Skeletal muscle satellite cell (primary cell): ENCODE measurements around the gene ECSIT.
"Not testable (repeated sequence)": the region's sequence is repeated elsewhere in the genome, so short reads cannot be mapped to it uniquely, and the experiment has no call there.

Source experiments
- H3K27me3 ChIP-seq: 2 replicates; pipeline ENCODE4 v1.7.0; 2013; ENCODE audit warnings: low read length; ENCODE audit not compliant: control insufficient read depth, insufficient read depth
- H3K36me3 ChIP-seq: 2 replicates; pipeline ENCODE4 v1.7.0; 2013; ENCODE audit warnings: mild to moderate bottlenecking, control low read depth, low read length; ENCODE audit not compliant: insufficient read depth
- H3K4me1 ChIP-seq: 2 replicates; pipeline ENCODE4 v1.7.0; 2013; ENCODE audit warnings: low read length; ENCODE audit not compliant: control insufficient read depth, insufficient read depth
- H3K4me2 ChIP-seq: 2 replicates; pipeline ENCODE4 v1.7.0; 2013; ENCODE audit warnings: mild to moderate bottlenecking, low read length
- H3K4me3 ChIP-seq: 2 replicates; pipeline ENCODE4 v1.7.0; 2013; ENCODE audit warnings: low read length
- H3K9ac ChIP-seq: 2 replicates; pipeline ENCODE4 v1.7.0; 2013; ENCODE audit warnings: mild to moderate bottlenecking, low read depth, low read length, moderate library complexity
- H3K9me3 ChIP-seq: replicated peaks from 2 replicates; pipeline ENCODE4 v1.7.0; 2013; ENCODE audit warnings: mild to moderate bottlenecking, control low read depth, low read length

The ECSIT gene

DNA sequence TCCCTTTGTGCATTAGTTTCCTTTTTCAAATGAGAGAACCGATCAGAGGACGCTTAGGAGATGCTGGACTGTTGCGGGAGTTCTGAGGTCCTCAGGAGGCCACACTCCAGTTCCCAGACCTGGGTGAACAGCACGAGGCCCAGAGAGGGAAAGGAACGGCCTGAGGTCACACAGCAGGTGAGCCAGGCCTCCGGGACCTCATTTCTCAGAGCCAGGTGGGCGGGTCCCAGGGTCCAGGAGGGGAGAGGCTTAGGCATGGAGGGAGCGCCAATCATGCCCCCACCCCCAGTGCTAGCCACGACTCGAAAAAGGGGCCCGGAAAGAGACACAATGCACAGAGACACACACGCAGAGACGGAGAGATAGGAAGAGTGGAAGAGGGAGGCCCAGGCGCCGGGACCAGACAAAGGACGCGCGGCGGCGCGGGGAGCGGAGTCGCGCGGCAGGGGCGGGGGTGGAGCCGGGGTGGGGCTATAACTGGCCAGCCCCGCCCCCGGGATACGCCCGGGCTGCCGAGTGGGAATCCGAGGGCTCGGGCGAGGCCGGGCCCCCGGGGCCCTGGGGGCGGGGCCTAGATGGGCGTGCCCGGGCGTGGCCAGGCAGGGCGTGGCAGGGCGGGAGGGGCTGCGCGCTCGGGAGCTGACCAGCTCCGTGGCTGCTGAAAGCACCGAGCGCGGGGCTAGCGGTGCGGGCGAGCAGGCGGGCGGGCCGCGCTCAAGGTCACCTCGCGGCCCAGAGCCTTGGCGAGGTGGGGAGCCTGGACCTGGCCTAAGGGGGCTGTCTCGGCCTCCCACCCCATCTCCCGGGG lies 49.6 kb downstream of the ECSIT start:
- Histone ChIP-seq H3K27me3 (peaks cover 45% of the 10 kb centered on the region), H3K4me2 (no peak overlapping the region), H3K9ac (no peak overlapping the region), H3K36me3 (no peaks in the 10 kb centered on the region), H3K9me3 (no peaks in the 10 kb centered on the region), H3K4me3 (no peak overlapping the region), H3K4me1 (peaks cover 11% of the 10 kb centered on the region)

DNA sequence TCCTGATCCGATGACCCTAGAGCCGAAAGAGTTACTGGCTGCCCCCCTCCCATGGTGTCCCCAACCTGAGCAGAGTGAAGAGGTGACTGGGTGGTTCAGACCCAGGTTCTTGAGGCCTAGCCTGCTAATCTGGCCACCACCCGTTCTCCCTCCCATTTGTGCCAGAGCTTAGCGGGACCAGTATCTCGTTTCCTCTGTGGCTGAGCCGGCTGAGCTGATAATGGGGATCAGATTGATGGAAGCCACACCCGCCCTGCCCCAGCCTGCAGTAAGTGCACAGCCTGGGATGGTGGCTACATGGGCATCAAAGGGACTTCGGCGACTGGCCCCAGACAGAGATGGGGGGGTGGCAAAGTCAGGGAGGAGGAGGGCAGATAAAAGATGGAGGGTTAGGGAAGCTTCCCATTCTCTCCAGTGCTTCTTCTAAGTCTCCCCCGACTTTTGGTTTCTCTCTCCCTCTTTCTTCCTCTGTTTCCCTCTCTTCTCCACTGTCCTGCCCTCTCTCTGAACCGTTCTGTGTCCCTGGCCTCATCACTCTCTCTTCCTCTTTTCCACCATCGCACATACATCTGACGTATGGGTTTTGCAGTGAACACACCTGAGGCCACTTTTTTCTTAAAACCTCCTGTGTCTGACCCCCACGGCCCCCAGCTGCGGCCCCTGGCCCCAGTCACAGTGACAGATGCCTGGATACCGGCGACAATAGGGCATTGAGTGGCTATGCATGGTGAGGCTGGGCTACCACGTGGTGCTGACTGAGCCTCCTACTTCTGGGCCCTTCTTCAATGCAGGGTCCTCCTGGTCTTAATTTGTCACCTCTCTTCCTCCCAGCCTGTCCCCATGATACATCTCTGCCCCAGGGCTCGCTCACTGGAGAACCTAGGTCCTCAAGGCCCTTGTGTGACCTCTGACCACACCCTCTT lies 50.5 kb downstream of the ECSIT start:
- no peaks in the 10 kb centered on the region for H3K9me3 ChIP-seq
- H3K27me3 ChIP-seq: peaks cover 52% of the 10 kb centered on the region
- no peak overlapping the region for H3K4me2 ChIP-seq
- peaks cover 11% of the 10 kb centered on the region for H3K4me1 ChIP-seq
- H3K4me3 ChIP-seq: no peak overlapping the region
- no peak overlapping the region for H3K9ac ChIP-seq
- no peaks in the 10 kb centered on the region for H3K36me3 ChIP-seq

DNA sequence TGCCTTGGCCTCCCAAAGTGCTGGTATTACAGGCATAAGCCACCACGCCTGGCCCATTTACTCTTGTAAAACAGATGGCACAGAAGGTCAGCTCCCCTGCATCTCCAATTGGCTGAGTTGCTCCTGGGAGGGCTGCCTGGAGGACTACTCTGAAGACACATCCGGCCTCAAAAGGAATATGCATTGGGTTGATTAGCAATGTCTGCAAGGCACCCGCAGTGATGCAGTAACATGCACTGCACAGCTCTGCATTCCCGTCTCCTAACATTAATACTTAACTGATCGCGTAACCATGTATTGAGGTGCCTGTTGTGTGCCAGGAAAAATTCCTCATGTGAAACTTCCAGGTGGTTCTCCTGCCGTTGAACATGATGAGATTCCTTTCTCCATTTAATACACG lies 53.1 kb downstream of the ECSIT start:
- H3K4me3 ChIP-seq: no peak overlapping the region
- H3K4me1 ChIP-seq: no peaks in the 10 kb centered on the region
- H3K9me3 ChIP-seq: no peaks in the 10 kb centered on the region
- H3K9ac ChIP-seq: no peak overlapping the region
- H3K27me3 ChIP-seq: peaks cover 39% of the 10 kb centered on the region
- H3K36me3 ChIP-seq: no peaks in the 10 kb centered on the region
- H3K4me2 ChIP-seq: no peak overlapping the region

DNA sequence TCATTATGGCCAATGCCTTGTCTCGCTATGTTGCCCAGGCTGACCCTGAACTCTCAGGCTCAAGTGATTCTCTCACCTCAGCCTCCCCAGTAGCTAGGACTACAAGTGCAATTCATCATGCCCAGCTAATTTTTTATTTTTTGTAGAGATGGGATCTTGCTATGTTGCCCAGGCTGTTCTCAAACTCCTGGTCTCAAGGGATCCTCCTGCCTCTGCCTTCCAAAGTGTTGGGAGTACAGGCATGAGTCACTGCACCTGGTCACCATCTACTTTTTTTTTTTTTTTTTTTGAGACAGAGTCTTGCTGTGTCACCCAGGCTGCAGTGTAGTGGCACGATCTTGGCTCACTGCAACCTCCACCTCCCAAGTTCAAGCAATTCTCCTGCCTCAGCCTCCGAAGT lies 53.6 kb downstream of the ECSIT start:
- not testable (repeated sequence) for H3K4me3 ChIP-seq, H3K9ac ChIP-seq, H3K4me2 ChIP-seq, H3K4me1 ChIP-seq, H3K36me3 ChIP-seq, H3K9me3 ChIP-seq
- peaks cover 34% of the 10 kb centered on the region for H3K27me3 ChIP-seq

DNA sequence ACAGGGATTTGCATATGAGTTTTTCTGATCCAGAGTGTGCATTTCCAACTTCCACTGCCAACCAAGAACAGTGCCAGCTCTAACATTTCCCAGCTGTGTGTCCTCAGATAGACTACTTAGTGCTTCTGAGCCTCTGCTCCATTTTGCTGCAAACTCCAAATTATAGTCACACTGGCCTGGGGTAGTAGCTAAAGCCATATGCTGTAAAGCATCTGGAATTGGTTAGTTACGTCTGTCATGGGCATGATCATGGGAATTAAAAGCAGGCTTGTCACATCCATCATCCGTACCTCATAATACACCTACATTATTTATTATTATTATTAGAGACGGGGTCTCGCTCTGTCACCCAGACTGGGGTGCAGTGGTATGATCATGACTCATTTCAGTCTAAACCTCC lies 55.2 kb downstream of the ECSIT start:
- no peaks in the 10 kb centered on the region for H3K4me1 ChIP-seq
- no peaks in the 10 kb centered on the region for H3K36me3 ChIP-seq
- H3K9ac ChIP-seq: no peak overlapping the region
- no peak overlapping the region for H3K4me2 ChIP-seq
- no peaks in the 10 kb centered on the region for H3K9me3 ChIP-seq
- H3K27me3 ChIP-seq: peaks cover 24% of the 10 kb centered on the region
- no peak overlapping the region for H3K4me3 ChIP-seq

DNA sequence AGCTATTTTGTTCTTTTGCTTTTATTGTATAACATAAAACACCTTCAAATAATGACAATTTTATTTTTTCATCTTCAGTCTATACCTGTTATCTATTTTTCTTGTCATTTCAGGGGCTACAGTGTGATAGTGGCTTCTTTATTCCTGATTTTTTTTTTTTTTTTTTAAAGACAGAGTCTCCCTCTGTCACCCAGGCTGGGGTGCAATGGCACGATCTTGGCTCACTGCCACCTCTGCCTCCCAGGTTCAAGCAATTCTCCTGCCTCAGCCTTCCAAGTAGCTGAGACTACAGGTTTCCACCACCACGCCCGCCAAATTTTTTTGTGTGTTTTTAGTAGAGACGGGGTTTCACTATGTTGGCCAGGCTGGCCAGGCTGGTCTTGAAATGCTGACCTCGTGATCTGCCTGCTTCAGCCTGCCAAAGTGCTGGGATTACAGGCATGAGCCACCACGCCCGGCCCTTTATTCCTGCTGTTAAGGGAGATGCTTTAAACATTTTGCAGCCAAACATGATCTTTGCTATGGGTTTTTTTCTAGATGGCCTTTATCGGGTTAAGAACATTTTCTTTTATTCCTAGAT lies 60.6 kb downstream of the ECSIT start:
- H3K4me2 ChIP-seq, H3K4me1 ChIP-seq: not testable (repeated sequence)

DNA sequence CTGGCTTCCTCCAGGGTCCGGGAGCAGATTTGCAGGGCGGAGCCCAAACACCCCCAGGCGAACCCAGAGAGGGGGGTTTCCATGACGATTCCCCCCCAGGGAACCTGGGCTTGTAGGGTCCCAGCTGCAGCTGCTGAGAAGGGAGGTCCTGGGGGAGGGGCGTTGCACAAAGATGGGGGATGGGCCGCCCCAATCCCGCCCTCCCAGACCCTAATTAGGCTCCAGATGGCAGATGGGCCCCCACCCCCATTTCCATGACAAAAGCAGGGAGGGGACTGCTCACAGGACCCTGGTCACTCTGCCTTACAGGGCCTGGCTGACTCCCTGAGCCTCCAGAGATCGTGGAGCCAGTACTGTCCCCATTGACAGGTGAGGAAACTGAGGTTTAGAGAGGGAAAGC lies 63.3 kb downstream of the ECSIT start:
- no peak overlapping the region for H3K9ac ChIP-seq
- H3K4me3 ChIP-seq: no peak overlapping the region
- no peaks in the 10 kb centered on the region for H3K9me3 ChIP-seq

More for the DNA sequence above, 60.6 kb downstream of the ECSIT start:
- H3K27me3 ChIP-seq, H3K9ac ChIP-seq, H3K4me3 ChIP-seq, H3K36me3 ChIP-seq, H3K9me3 ChIP-seq: not testable (repeated sequence)

DNA sequence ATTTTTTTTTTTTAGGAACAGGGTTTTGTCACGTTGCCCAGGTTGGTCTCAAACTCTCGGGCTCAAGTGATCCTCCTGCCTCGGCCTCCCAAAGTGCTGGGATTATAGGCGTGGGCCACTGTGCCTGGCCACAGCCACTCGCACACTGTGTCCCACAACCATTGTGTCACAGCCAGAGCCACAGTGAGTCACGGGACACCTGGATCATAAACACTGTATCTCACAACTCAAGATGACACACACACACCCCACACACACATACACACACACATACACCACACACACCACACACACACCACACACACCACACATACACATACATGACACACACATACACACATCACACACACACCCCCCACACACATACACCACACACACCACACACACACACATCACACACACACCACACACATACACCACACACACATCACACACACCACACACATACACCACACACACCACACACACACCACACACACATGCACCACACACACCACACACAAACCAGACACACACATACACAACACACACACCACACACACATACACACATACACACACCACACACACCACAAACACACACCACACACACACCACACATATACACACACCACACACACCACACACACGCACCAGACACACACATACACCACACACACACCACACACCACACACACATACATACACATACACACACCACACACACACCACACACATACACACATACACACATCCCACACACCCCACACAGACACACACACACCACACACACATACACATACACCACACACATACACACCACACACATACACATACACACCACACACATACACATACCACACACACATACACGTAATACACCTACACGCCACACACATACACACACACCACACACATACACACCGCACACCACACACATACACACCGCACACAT lies 64.3 kb downstream of the ECSIT start:
- Histone ChIP-seq H3K9ac (no peak overlapping the region), H3K9me3 (no peaks in the 10 kb centered on the region), H3K27me3 (no peaks in the 10 kb centered on the region), H3K36me3 (no peaks in the 10 kb centered on the region), H3K4me2 (no peak overlapping the region), H3K4me3 (no peak overlapping the region), H3K4me1 (no peaks in the 10 kb centered on the region)

More for the DNA sequence above, 63.3 kb downstream of the ECSIT start:
- Histone ChIP-seq H3K4me2 (no peak overlapping the region), H3K36me3 (no peaks in the 10 kb centered on the region), H3K27me3 (no peaks in the 10 kb centered on the region), H3K4me1 (no peaks in the 10 kb centered on the region)

DNA sequence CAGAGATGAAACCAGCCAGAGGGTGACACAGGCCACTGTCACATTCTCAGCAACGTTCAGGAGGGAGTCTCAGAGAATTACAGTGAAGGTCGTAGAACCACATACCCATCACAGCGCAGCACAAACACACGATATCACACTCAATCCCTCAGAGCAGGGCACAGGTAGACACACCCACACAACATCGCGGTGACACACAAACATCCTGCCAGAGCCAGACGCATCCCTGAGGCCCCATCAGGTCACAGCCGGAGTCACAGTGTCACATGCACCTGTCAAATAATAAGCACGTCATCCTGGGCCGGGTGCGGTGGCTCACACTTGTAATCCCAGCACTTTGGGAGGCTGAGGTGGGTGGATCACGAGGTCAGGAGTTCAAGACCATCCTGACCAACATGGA lies 65.5 kb downstream of the ECSIT start:
- Histone ChIP-seq H3K27me3 (peaks cover 4% of the 10 kb centered on the region), H3K4me3 (no peak overlapping the region), H3K4me2 (no peak overlapping the region), H3K9me3 (no peaks in the 10 kb centered on the region), H3K9ac (no peak overlapping the region), H3K4me1 (no peaks in the 10 kb centered on the region), H3K36me3 (no peaks in the 10 kb centered on the region)

DNA sequence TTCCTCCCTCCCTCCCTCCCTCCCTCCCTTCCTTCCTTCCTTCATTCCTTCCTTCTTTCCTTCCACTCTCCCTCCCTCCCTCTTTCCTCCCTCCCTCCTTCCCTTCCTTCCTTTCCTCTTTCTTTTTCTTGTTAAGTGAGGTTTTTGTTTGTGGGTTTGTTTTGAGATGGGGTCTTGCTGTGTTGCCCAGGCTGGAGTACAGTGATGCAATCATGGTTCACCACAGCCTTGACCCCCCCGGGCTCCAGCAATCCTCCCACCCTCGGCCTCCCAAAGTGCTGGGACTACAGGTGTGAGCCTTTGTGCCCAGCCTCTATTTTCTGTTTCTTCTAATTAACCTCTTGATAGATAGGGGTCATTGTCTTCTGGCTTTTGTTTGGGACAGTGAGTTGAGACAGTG lies 67.5 kb downstream of the ECSIT start:
- Histone ChIP-seq H3K4me3 (no peak overlapping the region), H3K9ac (no peak overlapping the region), H3K36me3 (no peaks in the 10 kb centered on the region), H3K27me3 (peaks cover 13% of the 10 kb centered on the region), H3K4me1 (no peaks in the 10 kb centered on the region), H3K4me2 (no peak overlapping the region), H3K9me3 (no peaks in the 10 kb centered on the region)

DNA sequence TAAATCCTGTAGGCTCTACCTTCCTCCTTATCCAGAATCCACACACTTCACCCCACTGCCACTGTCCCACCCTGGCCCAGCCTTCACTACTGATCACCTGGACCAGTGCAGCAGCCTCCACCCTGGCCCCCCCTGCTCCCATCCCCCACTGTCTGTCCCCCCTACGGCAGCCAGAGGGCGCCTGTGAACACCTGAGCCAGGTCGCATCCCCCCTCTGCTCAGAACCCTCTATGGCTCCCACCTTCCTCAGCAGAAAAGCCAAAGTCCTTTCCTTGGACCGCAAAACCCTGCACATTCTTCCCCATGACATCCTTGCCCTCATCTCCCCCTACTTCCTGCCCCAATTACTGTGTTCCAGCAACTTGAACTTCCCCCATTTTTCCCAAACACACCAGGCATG lies 68.7 kb downstream of the ECSIT start:
- Histone ChIP-seq H3K4me3 (no peak overlapping the region), H3K9me3 (no peaks in the 10 kb centered on the region), H3K4me2 (no peak overlapping the region), H3K36me3 (no peaks in the 10 kb centered on the region), H3K9ac (no peak overlapping the region), H3K4me1 (no peaks in the 10 kb centered on the region), H3K27me3 (peaks cover 13% of the 10 kb centered on the region)
